ENCODE measurements around the gene ZNF417. TPM values are rescaled to one million over a fixed set of nuclear protein-coding genes. Genes with fewer than 3 reads are reported as not detected.
A peak's percentile ranks its signal among the peaks of the same experiment; 100 is the strongest.

Gene ZNF417
- total RNA-seq, 1 experiment from 2014 or later: 22.8 TPM

GRCh38 chr19:57946316-57946715 lies 29.9 kb upstream of the ZNF417 start:
- peak overlapping the region; percentile 88 to 90 for H3K4me3 ChIP-seq (ENCODE audit: low read depth in 2 of 2, low read length in 2 of 2)
- H3K9me3 ChIP-seq (ENCODE audit: control insufficient read depth, insufficient read depth, low read depth, low read length): peaks cover 58% of the 10 kb centered on the region
- H3K27ac ChIP-seq (ENCODE audit: low read length): peak overlapping the region; percentile 78; the same call in 1 of the 2 replicates
- TSS peak; percentile 84 for BruUV-seq (replicated peaks)
- H3K36me3 ChIP-seq (ENCODE audit: control insufficient read depth, insufficient read depth, low read length): no peaks in the 10 kb centered on the region
- ChIA-PET CTCF (no interaction called here), POLR2A (no interaction called here)
- H3K4me1 ChIP-seq (ENCODE audit: control insufficient read depth, insufficient read depth, low read length): no peaks in the 10 kb centered on the region
- TF ChIP-seq SIN3A (IDR thresholded peaks at IDR 0.05; ENCODE audit: borderline replicate concordance, insufficient read depth, low read depth, low read length) (no peak), REST (IDR thresholded peaks at IDR 0.05; ENCODE audit: insufficient read depth in 1 of 2, low read depth in 2 of 2, low read length in 1 of 2) (no peak), POLR2AphosphoS5 (IDR thresholded peaks at IDR 0.05; ENCODE audit: low read depth, low read length) (no peak), CTCF (IDR thresholded peaks at IDR 0.05) (no peak), TCF7L2 (IDR thresholded peaks at IDR 0.05; ENCODE audit: low read depth, low read length) (no peak)
- in situ Hi-C loops (cut with HindIII; ENCODE audit: low pct_unique_long_range_greater_than_20kb, low sequenced_read_pairs) (no loop called here), intact Hi-C loops (cut with micrococcal nuclease; ENCODE audit: unreplicated experiment) (no loop called here)
- ATAC-seq (no peak), DNase-seq (ENCODE audit: low read depth, low spot score) (no peak)
- no peaks in the 10 kb centered on the region for H3K27me3 ChIP-seq (ENCODE audit: control insufficient read depth, insufficient read depth, low read length)

- in situ Hi-C loops (cut with HindIII; ENCODE audit: low pct_unique_long_range_greater_than_20kb, low sequenced_read_pairs): no loop called here
- CTCF ChIA-PET: no interaction called here
- Histone ChIP-seq H3K4me1 (ENCODE audit: control insufficient read depth, insufficient read depth, low read length) (no peaks in the 10 kb centered on the region), H3K36me3 (ENCODE audit: control insufficient read depth, insufficient read depth, low read length) (no peaks in the 10 kb centered on the region), H3K9me3 (ENCODE audit: control insufficient read depth, insufficient read depth, low read depth, low read length) (peaks cover 71% of the 10 kb centered on the region), H3K27me3 (ENCODE audit: control insufficient read depth, insufficient read depth, low read length) (no peaks in the 10 kb centered on the region), H3K27ac (ENCODE audit: low read length) (no peak overlapping the region), H3K4me3 (ENCODE audit: low read depth in 2 of 2, low read length in 2 of 2) (no peak overlapping the region)
- no TSS peak for BruUV-seq (replicated peaks)
- POLR2A ChIA-PET: no interaction called here
- TF ChIP-seq SIN3A (IDR thresholded peaks at IDR 0.05; ENCODE audit: borderline replicate concordance, insufficient read depth, low read depth, low read length): no peak
- no peak for TF ChIP-seq REST (IDR thresholded peaks at IDR 0.05; ENCODE audit: insufficient read depth in 1 of 2, low read depth in 2 of 2, low read length in 1 of 2)
- no peak for TF ChIP-seq TCF7L2 (IDR thresholded peaks at IDR 0.05; ENCODE audit: low read depth, low read length)
- no peak for TF ChIP-seq POLR2AphosphoS5 (IDR thresholded peaks at IDR 0.05; ENCODE audit: low read depth, low read length)
- TF ChIP-seq CTCF (IDR thresholded peaks at IDR 0.05): no peak
- DNase-seq (ENCODE audit: low read depth, low spot score) (no peak), ATAC-seq (no peak)
- intact Hi-C loops (cut with micrococcal nuclease; ENCODE audit: unreplicated experiment): no loop called here
Measured at GRCh38 chr19:57941593-57941992, 25.2 kb upstream of the ZNF417 start.

All from Panc1 (cell line).